HG03469 (cell line): ENCODE data around the gene SLC7A5.
"Not testable (repeated sequence)": the region's sequence is repeated elsewhere in the genome, so short reads cannot be mapped to it uniquely, and the experiment has no call there.

Source experiments
- ATAC-seq: cut with Tn5 transposase; IDR thresholded peaks from one replicate; pipeline ENCODE4 v1.9.1; 2021; ENCODE audit warnings: mild to moderate bottlenecking, moderate library complexity, moderate number of reproducible peaks; ENCODE audit not compliant: unreplicated experiment

SLC7A5 gene

GRCh38 chr16:87888346-87888745, 19.0 kb upstream of the SLC7A5 start:
- not testable (repeated sequence) for ATAC-seq

DNA sequence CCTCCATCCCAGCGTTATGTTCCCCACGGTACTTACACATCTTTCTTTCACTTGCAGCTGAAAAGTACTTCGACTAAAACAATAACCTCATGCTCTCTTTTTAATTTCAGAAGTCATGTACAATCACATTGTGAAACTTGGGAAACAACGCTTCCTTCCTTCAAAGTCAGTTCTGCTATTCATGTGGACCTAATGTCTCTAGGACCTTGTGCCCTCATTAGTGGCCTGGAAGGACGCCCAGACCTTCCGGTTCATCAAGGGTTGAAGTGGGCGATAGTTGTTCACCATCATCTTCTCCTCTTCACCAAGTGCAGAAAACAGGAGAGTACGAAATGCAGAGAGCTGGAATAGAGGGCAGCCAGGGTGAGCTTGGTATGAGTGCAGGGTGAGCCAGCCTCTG, 18.6 kb upstream of the SLC7A5 start:
- not testable (repeated sequence) for ATAC-seq

- ATAC-seq: not testable (repeated sequence)
Measured at GRCh38 chr16:87885371-87885967, 16.2 kb upstream of the SLC7A5 start.

DNA sequence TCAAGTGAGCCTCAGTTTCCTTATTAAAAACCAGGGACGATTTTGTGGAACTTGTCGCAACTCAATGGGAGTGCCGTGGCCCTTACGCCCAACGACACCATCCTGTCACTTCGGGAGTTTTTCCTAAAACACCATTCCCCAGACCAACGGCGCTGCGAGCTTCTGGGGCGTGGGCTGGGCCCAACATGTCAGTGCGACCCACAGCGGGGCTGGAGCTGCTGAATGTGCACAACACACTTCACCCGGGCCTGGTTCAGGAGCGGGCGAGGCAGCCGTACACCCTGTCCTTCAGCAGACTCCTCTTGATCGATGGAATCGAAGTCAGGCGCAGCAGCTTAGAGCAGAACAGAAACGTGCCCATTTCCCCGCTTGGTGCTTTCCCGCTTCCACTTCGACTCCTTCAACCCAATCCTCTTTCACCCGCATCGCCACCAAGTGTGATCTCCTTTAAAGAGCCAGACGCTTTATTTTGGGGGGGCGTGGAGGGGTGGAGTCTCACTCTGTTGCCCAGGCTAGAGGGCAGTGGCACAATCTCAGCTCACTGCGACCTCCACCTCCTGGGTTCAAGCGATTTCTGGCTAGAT, 13.2 kb upstream of the SLC7A5 start:
- no peak for ATAC-seq

DNA sequence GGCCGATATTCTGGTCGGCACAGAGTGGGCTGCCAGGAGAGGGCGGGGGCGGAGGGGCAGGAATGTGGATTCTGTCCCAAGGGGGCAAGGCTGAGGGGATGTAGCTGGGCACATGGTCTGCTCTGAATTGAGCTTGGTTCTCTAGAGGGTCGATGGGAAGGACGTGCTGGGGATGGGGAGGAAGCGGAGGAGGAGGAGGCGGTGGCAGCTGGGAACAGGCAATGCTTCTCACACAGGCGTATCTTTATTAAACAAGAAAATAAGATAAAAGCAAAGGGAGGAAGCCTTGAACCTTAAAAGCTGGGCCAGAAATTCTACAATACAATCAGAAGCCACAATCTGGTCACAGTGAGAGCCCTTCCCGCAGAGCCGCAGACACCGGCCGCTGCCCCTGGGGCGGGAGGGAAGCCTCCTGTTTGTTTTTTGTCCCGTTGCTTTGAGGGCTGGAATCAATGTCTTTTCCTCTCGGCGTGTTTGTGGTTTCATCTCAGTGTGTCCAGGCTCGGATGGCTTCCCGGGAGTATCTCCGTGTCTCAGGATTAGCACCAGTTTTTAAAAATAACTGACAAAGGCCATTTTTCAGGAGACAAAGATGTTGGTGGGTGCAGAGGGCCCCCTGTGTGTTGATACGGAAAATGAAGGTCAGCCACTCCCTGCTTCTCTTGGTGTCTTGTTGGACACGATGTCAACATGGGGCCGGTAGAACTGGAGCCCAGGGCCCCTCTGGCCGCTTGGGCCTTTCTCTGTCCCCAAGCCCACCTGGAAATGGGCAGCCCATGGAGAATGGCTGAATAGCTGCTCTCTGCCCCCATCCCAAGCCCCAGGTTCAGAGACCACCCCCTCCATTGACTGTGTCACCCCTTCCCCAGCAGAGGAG, 12.3 kb upstream of the SLC7A5 start:
- no peak for ATAC-seq

DNA sequence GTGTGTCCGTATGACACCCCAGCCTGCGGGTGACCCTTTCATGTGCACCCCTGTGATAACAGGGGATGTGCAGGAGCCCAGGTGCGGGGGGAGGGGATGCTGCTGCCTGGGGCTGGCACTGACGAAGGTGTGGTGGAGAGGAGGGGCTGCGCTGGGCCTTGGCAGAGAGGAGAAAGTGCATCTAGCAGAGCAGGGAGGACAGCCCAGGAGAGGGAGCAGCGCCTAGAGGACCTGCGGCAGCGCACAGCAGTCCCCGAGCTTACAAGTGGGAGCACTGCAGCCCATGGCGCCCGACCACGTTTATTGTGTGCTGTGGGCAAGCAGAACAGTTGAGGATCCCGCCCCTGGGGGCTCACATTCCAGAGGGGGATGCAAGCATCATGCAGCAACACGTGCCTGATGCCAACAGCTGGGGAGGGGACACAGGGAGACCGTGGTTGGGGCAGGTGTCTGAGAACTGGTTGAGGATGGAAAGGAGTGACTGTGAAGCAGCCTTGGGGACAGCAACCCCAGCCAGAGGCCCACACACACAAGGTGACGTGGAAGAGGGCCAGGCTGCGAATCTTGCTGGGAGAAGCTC, 10.9 kb upstream of the SLC7A5 start:
- no peak for ATAC-seq

GRCh38 chr16:87879411-87880013, 10.2 kb upstream of the SLC7A5 start:
- not testable (repeated sequence) for ATAC-seq

GRCh38 chr16:87878704-87879103, 9.4 kb upstream of the SLC7A5 start:
- no peak for ATAC-seq

GRCh38 chr16:87877942-87878507, 8.7 kb upstream of the SLC7A5 start:
- no peak for ATAC-seq

DNA sequence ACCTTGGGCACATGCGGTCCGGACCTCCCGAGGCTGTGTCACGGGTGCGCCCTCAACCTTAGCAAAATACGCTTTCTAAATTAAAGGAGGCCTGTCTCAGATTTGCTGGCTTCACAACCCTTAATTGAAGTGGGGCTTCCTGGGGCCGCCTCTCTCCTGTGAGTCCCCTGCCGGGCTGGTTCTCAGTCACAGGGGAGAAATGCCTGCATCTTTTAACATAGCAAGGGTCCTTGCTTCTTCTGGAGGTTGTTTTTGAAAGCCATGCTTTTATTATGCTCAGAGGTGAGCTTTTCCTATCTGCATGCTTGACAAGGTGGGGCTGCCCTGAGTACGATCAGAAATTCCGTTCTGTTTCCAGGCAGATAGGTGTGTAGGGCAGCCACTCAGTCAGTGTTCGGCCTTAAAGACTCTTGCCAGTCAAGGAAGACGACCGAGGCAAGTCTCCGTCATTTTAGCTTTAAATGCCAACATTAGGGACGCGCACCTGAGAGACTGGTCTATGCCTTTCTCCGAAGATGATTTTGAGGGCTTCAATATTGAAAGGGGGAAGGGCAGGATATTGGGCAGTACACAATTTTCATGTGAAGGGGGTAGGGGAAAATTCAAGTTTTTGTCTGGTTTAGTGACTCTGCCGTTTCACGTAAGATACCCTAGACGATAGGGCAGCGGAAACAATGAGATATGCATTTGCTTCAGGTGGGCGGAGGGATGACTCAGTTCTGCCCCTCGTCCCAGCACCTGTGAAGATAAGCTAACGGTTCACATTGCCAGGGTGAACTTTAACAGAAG, 5.5 kb upstream of the SLC7A5 start:
- no peak for ATAC-seq

- not testable (repeated sequence) for ATAC-seq
Measured at GRCh38 chr16:87870418-87871291, 1.3 kb upstream of the SLC7A5 start.

DNA sequence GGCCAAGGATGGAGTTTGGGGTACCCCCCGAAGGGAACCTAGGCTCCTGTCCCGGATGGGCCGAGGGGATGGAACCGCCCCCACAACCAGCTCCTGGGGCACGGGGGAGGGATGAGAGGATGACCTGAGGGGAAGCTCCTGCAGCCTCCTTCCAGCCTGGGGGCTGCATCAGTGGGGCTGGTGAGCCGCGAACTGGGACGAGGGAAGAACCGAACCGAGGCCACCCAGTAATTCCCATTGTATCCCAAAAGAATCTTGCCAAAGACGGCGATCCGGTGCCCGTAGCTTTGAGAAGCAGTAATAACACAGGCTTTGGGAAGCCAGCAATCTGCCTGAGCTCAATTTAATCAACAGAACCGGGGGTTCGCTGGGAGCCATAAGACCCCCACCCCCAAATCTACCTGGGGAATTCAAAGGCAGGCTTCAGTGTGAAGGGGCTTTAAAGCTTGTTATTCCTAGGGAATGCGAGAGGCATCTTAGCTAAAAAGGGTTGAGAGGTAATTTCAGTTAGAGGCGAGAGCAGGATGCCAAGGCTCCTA, 641 bp upstream of the SLC7A5 start:
- not testable (repeated sequence) for ATAC-seq

- ATAC-seq: not testable (repeated sequence)
Measured at GRCh38 chr16:87868254-87869029, 865 bp downstream of the SLC7A5 start.

GRCh38 chr16:87865902-87866555, 3.3 kb downstream of the SLC7A5 start:
- not testable (repeated sequence) for ATAC-seq

DNA sequence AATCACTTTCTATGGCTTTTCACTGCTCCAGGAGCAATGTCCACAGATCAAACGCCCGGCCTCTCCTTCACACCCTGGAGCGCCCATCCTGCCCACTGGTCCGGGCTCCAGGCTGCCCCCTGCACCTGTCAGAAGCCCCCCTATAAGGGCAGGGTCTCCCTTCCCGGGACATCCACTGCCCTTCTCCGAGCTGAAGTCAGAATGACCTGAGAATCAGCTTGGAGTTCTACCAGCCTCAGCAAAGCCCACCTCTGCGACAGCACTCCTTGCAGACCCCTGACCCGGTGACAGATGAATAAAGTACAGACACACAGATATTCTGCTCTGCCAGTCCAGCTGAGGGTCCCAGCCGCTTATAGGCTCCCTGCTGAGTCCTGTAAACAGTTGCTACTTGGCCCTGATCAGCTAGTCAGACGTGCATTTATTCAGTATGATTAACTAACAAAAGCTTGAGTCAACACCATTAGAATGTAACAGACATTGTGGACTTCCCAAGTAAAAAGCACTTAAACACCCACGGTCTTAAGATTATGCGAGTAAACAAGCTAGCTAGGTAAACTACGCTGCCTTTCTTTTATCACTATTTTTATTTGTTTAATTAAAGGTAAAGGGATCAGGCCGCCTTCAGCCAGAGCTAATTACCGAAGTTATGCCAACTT, 4.8 kb downstream of the SLC7A5 start:
- ATAC-seq: no peak

DNA sequence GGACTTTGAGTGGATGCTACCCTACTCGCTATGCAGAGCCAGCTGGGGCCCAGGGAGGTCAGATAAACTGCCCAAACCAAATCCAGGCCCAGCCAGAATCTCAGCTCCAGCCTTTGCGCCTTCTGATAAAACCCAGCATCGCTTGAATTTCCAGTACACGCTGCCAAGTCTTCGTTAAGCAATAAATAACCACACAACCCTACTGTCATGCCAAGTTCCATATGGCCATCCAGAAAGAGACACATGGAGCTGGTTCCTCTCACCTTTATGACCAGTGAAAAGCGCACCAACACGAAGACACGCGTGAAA, 6.0 kb downstream of the SLC7A5 start:
- not testable (repeated sequence) for ATAC-seq
